Stimulated activated CD8-positive, alpha-beta memory T cell treated with anti-CD3 and anti-CD28 coated beads, Interleukin-2, amount 100 ng/mL, for 1 hour (primary cell): ENCODE measurements around the gene SLC43A3.

Experiments used
- DNase-seq, 2 donors: peaks; one replicate each; pipeline ENCODE4 v3.0.0-alpha.2; 2020; ENCODE audit warnings: low read depth in 2 of 2

The SLC43A3 gene

DNA sequence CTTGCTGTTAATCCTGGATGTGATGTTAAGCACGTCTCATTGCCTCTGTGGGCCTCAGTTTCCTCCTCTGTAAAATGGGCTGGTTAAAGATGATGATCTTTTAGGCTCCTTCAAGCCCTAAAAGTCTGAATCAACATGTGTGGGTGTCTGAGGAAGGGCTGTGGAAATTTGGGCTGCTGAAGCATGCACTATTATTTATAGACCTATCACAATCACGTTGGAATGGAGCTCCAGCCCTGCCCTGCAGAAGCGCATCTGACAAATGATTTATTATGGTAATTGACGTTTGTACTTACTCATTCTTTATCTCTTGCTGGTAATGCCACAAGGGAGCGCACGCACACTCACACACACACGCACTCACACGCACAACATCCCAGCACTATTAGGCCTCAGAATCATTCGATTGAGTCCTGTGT lies 68.4 kb downstream of the SLC43A3 start:
- no peak for DNase-seq

- DNase-seq: no peak
Observed at GRCh38 chr11:57357856-57358255, 69.1 kb downstream of the SLC43A3 start.

- no peak for DNase-seq
Observed at GRCh38 chr11:57357310-57357709, 69.6 kb downstream of the SLC43A3 start.
